T1000 (cell line): Measurements from ENCODE around the gene SRP68.
"Not testable (repeated sequence)": the region's sequence is repeated elsewhere in the genome, so short reads cannot be mapped to it uniquely, and the experiment has no call there.

Experiments used
- DNase-seq: peaks from one replicate; lab custom pipeline; 2025; ENCODE audit warnings: mixed read lengths; lab: John Stamatoyannopoulos, UW

Gene SRP68

GRCh38 chr17:76089680-76090516 lies 17.6 kb upstream of the SRP68 start:
- no peak for DNase-seq

- DNase-seq = no peak
Observed at GRCh38 chr17:76088868-76089576, 16.7 kb upstream of the SRP68 start.

GRCh38 chr17:76088041-76088867 lies 15.9 kb upstream of the SRP68 start:
- DNase-seq = no peak

- no peak for DNase-seq
Observed at GRCh38 chr17:76087531-76087930, 15.2 kb upstream of the SRP68 start.

GRCh38 chr17:76086384-76086783 lies 14.1 kb upstream of the SRP68 start:
- no peak for DNase-seq

- no peak for DNase-seq
Observed at GRCh38 chr17:76085731-76086366, 13.5 kb upstream of the SRP68 start.

GRCh38 chr17:76085066-76085730 lies 12.9 kb upstream of the SRP68 start:
- DNase-seq = no peak

- no peak for DNase-seq
Observed at GRCh38 chr17:76083536-76084182, 11.3 kb upstream of the SRP68 start.

- no peak for DNase-seq
Observed at GRCh38 chr17:76082326-76083251, 10.3 kb upstream of the SRP68 start.

- no peak for DNase-seq
Observed at GRCh38 chr17:76081295-76082210, 9.2 kb upstream of the SRP68 start.

- no peak for DNase-seq
Observed at GRCh38 chr17:76080768-76081287, 8.5 kb upstream of the SRP68 start.

- DNase-seq = no peak
Observed at GRCh38 chr17:76079956-76080767, 7.8 kb upstream of the SRP68 start.

- no peak for DNase-seq
Observed at GRCh38 chr17:76079535-76079955, 7.2 kb upstream of the SRP68 start.

GRCh38 chr17:76078860-76079534 lies 6.7 kb upstream of the SRP68 start, which contains the start of gene ZACN:
Gene ZACN (plus strand): TSS chr17:76079182. CDS start chr17:76079265, 83 bp downstream.
- no peak for DNase-seq

GRCh38 chr17:76078370-76078769 lies 6.1 kb upstream of the SRP68 start:
- not testable (repeated sequence) for DNase-seq

- no peak for DNase-seq
Observed at GRCh38 chr17:76077584-76078110, 5.3 kb upstream of the SRP68 start.
